DMS 273 treated with DMSO at 0.1 percent for 48 hours (cell line): ENCODE results near the gene MUCL1.
"Not testable (repeated sequence)": the region's sequence is repeated elsewhere in the genome, so short reads cannot be mapped to it uniquely, and the experiment has no call there.

ENCODE experiments used
- DNase-seq: peaks from one replicate; lab custom pipeline; 2025; lab: John Stamatoyannopoulos, UW

Gene MUCL1, protein sequence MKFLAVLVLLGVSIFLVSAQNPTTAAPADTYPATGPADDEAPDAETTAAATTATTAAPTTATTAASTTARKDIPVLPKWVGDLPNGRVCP

DNA sequence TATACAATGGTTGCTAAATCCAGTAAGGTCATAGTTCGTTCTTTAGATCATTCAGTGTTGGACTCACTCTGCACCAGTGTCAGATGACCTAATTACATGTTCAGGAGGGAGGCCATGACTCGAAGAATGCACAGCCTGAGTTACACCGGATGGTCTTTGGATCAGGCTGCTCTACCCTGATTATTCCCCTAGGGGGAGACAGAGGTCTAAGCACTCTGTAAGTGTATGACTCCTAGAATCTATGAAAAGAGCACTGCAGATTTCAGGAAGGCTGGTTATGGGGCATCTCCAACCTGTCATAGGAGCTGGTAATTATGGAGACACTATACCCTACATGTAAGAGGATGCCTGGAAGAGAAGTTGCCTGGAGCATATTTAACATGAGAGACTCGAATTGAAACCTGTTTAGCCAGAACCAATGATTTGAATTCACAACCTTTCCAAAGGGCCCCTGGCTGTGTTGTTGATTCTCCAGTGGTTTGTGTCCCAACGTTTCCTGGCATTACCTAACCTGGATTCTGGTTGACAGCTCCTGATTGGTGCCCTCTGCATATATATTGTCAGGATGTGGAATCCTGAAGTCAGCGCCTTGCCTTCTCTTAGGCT is at the start of gene MUCL1:
Gene MUCL1 (plus strand): TSS at position 584 of the 606 bp plus-strand sequence. CDS start 67 bp downstream, outside the sequence.
- no peak for DNase-seq

GRCh38 chr12:54821676-54822075 is 32.6 kb upstream of the MUCL1 start:
- DNase-seq = no peak

GRCh38 chr12:54824402-54824801 is 29.9 kb upstream of the MUCL1 start:
- DNase-seq = no peak

- no peak for DNase-seq
Observed at GRCh38 chr12:54829511-54829910, 24.8 kb upstream of the MUCL1 start.

- DNase-seq = no peak
Observed at GRCh38 chr12:54830199-54830598, 24.1 kb upstream of the MUCL1 start.

- no peak for DNase-seq
Observed at GRCh38 chr12:54831631-54832030, 22.7 kb upstream of the MUCL1 start.

DNA sequence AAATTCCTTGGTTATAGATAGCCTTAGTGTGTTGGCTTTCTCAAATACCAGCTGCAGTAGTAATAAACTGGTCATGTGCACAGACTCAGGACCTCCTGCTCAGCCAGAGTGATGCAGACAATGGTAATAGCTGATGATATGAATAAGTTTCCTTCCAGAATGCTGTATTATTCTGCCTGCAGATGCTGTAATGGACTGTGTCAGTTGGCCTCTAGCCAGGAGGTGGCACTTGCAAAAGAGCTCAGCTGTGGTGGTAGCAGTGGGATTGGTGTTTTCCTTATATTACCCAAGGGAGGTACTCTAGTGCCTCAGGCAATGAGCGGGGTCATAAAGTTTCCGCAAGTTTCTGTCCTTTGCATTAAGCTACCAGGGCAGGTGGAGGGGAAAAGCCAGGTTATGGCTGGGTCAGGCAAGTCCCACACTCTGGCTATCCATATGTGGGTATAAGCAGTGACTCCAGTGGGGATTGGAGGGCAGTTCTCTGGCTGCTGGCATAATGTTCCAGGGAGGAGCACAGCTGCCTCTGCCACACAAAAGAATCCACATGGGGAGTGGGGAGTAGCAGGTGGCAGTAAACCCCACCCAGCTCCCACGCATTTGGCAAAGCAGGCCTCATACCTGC is 14.0 kb upstream of the MUCL1 start:
- DNase-seq = no peak

DNA sequence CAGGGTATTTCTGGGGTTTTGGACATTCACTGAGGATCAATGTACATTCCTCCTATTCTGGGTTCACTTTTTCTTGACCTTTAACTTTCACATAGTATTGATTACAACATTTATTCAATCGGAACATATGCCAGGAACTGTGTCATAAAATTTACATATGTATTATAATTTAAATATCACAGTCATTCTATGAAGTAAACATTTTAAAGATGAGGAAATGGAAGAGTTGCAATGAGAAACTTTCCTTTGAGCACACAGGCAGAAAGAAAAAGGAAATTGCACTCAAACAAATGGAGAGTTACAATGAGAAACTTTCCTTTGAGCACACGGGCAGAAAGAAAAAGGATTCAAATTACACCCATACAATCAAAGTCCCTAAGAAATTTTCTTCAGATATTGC is 3.1 kb downstream of the MUCL1 start:
- no peak for DNase-seq

DNA sequence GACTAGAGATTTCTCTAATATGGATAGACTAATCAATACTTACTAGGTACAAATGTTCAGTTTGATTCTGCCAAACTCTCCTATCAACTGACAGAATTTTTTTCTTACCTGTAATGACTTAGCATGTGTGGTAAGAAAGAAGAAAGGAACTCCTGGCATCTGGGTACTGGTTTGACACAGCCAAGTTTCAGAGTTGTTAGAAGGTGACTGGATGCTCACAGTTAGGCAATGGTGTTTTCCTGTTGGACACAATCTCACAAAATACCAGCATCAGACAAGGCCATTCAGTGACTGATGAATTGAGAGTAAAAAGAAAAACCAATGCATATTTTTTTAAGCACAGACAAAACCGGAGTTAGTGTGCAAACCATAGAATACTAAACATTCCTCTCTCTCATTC is 4.2 kb downstream of the MUCL1 start:
- no peak for DNase-seq

- DNase-seq = no peak
Observed at GRCh38 chr12:54859502-54859901, 5.2 kb downstream of the MUCL1 start.

DNA sequence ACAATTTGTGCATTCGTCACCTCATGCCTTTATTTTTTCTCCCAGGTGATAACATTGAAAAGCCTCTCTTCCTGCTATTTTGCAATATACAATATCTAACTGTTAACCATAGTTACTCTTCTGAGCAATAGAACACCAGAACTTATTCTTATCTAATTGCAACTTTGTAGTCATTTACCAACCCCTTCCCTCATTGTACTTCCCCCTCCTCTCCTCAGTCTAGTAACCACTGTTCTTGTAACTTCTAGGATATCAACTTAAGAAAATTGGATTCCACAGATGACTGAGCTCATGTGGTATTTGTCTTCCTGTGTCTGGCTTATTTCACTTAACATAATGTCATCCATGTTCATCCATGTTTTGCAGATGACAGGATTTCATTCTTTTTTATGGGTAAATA is 7.6 kb downstream of the MUCL1 start:
- DNase-seq = no peak

DNA sequence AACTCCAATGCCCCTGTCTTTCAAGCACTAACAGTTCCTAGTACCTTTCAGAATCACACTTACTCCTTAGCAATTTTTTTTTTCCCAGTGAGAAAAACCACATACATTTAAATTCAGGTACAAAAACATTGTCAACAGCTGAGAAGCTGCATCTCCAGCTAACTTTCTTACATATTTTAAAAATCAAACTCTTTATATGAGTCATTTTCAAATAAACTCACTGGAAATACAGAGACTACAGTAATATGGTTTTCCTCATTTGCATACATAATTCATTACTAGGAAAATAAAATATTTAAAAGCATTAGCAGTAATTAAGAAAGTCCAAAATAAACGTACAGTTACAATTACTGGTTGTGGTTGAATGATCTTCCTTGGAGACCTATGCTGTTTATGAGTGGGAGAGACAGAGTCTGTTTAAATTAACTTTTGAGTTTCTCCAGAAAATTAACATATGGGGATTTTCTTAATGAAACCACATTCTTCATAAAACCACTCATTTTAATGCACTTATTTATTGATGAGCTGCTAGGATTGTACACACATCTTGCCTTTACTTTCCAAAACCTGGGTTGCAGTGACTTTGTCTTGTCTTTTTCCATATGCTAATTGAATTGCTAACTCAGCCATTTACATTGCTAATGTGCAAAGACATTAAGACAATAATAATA is 9.8 kb downstream of the MUCL1 start:
- no peak for DNase-seq

- no peak for DNase-seq
Observed at GRCh38 chr12:54865683-54866324, 11.5 kb downstream of the MUCL1 start.

- DNase-seq = no peak
Observed at GRCh38 chr12:54868690-54869089, 14.4 kb downstream of the MUCL1 start.

GRCh38 chr12:54870048-54870447 is 15.7 kb downstream of the MUCL1 start:
- no peak for DNase-seq

GRCh38 chr12:54870617-54871016 is 16.3 kb downstream of the MUCL1 start:
- no peak for DNase-seq

GRCh38 chr12:54879150-54879549 is 24.8 kb downstream of the MUCL1 start:
- no peak for DNase-seq

DNA sequence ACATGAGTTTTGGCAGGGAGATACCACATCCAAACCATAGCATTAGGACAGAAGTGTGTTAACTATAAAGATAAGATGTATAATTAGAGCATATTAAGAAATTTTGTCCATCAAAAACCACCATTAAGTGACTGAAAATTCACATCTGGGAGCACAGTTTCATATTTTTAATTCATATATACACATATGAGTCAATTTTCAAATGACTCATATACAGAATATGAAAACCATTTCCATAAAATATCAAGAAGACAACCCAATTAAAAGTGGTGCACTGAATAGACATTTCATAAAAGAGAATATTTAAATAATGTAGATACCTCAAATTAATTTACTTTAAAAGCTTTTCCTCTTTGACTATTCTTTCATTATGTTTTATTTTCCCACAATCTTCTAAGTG is 25.3 kb downstream of the MUCL1 start:
- no peak for DNase-seq

- DNase-seq = no peak
Observed at GRCh38 chr12:54882079-54882478, 27.8 kb downstream of the MUCL1 start.

- not testable (repeated sequence) for DNase-seq
Observed at GRCh38 chr12:54882597-54882996, 28.3 kb downstream of the MUCL1 start.

DNA sequence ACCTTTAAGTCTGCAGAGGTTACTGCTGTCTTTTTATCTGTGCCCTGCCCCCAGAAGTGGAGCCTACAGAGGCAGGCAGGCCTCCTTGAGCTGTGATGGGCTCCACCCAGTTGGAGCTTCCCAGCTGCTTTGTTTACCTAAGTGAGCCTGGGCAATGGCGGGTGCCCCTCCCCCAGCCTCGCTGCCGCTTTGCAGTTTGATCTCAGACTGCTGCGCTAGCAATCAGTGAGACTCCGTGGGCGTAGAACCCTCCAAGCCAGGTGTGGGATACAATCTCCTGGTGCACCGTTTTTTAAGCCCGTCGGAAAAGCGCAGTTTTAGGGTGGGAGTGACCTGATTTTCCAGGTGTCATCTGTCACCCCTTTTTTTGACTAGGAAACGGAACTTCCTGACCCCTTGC is 34.1 kb downstream of the MUCL1 start:
- DNase-seq = not testable (repeated sequence)

GRCh38 chr12:54890339-54890738 is 36.0 kb downstream of the MUCL1 start:
- DNase-seq = no peak
